PC-3 (cell line): ENCODE measurements around the gene RPL10A.

Experiments used
- CTCF ChIP-seq: fragments of 300-600 bp; sonication (generic); conservative IDR thresholded peaks from 2 replicates; pipeline ENCODE4 v1.5.1; 2017; ENCODE audit warnings: antibody characterized with exemption, low read depth, mild to moderate bottlenecking, low read length
- EZH2 ChIP-seq: fragments of 300-600 bp; sonication (generic); IDR thresholded peaks from one replicate; pipeline ENCODE4 v1.6.1; 2017; ENCODE audit warnings: antibody characterized with exemption, mild to moderate bottlenecking, low read length; ENCODE audit not compliant: unreplicated experiment
- EZH2phosphoT487 ChIP-seq: fragments of 300-600 bp; sonication (generic); IDR thresholded peaks from 2 replicates; pipeline ENCODE4 v1.6.1; 2018; ENCODE audit warnings: mild to moderate bottlenecking, antibody characterized with exemption, low read length, borderline replicate concordance

DNA sequence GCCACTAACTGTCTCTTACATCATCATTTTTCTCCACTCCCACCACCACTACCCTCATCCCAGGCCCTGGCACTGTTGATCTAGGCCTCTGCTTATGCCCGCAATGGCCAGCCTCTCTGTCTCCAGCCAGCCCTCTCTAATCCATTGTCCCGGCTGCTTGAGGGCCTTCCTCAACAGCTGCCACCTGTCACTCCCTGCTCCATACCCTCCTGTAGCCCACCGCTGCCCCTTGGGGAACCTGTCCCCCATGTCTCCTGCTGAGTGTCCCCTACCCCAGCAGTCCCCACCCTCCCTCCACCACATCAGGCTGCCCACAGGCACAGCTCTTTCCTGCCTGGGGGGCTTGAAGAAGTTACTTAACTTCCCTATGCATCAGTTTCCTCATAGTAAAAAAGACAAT, 15.3 kb downstream of the RPL10A start:
- TF ChIP-seq CTCF (no peak), EZH2 (no peak), EZH2phosphoT487 (no peak)
